PC-3 (cell line): Measurements from ENCODE around the gene NDUFV3. TPM values are rescaled to one million over a fixed set of nuclear protein-coding genes. Genes with fewer than 3 reads are reported as not detected.

Experiments
- ATAC-seq: fragments of 200-7000 bp; cut with Tn5 transposase; 2 replicates; pipeline ENCODE4 v1.9.1; 2020; ENCODE audit warnings: mild to moderate bottlenecking, moderate library complexity
- BruUV-seq: library from RNA; stranded (reverse); fragments of 400-500 nt; replicated peaks from 2 replicates; lab custom pipeline; 2021; lab: Mats Ljungman, UMichigan
- CTCF ChIA-PET: fragments of 300-600 bp; sonication (Branson Sonifier 250); formaldehyde crosslinking; loops from one replicate; lab custom pipeline; 2022; ENCODE audit warnings: antibody characterized with exemption; lab: Charles Lee
- POLR2A ChIA-PET: fragments of 300-600 bp; sonication (Branson Sonifier 250); formaldehyde crosslinking; loops from one replicate; lab custom pipeline; 2022; ENCODE audit warnings: antibody characterized with exemption; ENCODE audit not compliant: unreplicated experiment; lab: Charles Lee
- DNase-seq: peaks from one replicate; pipeline ENCODE4 v3.0.0-alpha.2; 2015
- H2AFZ ChIP-seq: fragments of 300-600 bp; sonication (generic); 2 replicates; pipeline ENCODE4 v1.6.0; 2016; ENCODE audit warnings: antibody characterized with exemption, low read length
- H3F3A ChIP-seq: fragments of 300-600 bp; sonication (generic); one replicate; pipeline ENCODE4 v1.6.0; 2017; ENCODE audit warnings: antibody characterized with exemption, low read length, control low read depth, mild to moderate bottlenecking; ENCODE audit not compliant: unreplicated experiment
- H3K27ac ChIP-seq: fragments of 300-600 bp; sonication (generic); 2 replicates; pipeline ENCODE4 v1.5.1; 2016; ENCODE audit warnings: mild to moderate bottlenecking, low read length
- H3K27me3 ChIP-seq: fragments of 300-600 bp; sonication (generic); 2 replicates; pipeline ENCODE4 v1.6.1; 2016; ENCODE audit warnings: low read length, mixed read lengths
- H3K36me3 ChIP-seq: fragments of 300-600 bp; sonication (generic); 2 replicates; pipeline ENCODE4 v1.6.1; 2016; ENCODE audit warnings: low read depth, mixed run types, low read length, mixed read lengths
- H3K4me1 ChIP-seq: fragments of 300-600 bp; sonication (generic); 2 replicates; pipeline ENCODE4 v1.5.1; 2016; ENCODE audit warnings: low read length; ENCODE audit not compliant: insufficient read depth
- H3K4me2 ChIP-seq: fragments of 300-600 bp; sonication (generic); 2 replicates; pipeline ENCODE4 v1.6.0; 2016; ENCODE audit warnings: low read length
- H3K4me3 ChIP-seq: fragments of 300-600 bp; sonication (generic); 2 replicates; pipeline ENCODE4 v1.5.1; 2016; ENCODE audit warnings: mild to moderate bottlenecking, low read length, mixed read lengths
- H3K79me2 ChIP-seq: fragments of 300-600 bp; sonication (generic); 2 replicates; pipeline ENCODE4 v1.6.1; 2017; ENCODE audit warnings: low read length, mixed read lengths
- H3K9ac ChIP-seq: fragments of 300-600 bp; sonication (generic); 2 replicates; pipeline ENCODE4 v1.6.0; 2016; ENCODE audit warnings: mild to moderate bottlenecking, low read length
- H3K9me2 ChIP-seq: fragments of 300-600 bp; sonication (generic); replicated peaks from 2 replicates; pipeline ENCODE4 v1.6.1; 2016; ENCODE audit warnings: mixed run types, low read length, mixed read lengths
- H3K9me3 ChIP-seq: fragments of 300-600 bp; sonication (generic); 2 replicates; pipeline ENCODE4 v1.6.1; 2016; ENCODE audit warnings: low read length, mixed read lengths
- H4K20me1 ChIP-seq: fragments of 300-600 bp; sonication (generic); 2 replicates; pipeline ENCODE4 v1.6.1; 2016; ENCODE audit warnings: low read length, mixed read lengths
- CTCF ChIP-seq: fragments of 300-600 bp; sonication (generic); conservative IDR thresholded peaks from 2 replicates; pipeline ENCODE4 v1.5.1; 2017; ENCODE audit warnings: antibody characterized with exemption, low read depth, mild to moderate bottlenecking, low read length
- EZH2 ChIP-seq: fragments of 300-600 bp; sonication (generic); IDR thresholded peaks from one replicate; pipeline ENCODE4 v1.6.1; 2017; ENCODE audit warnings: antibody characterized with exemption, mild to moderate bottlenecking, low read length; ENCODE audit not compliant: unreplicated experiment
- EZH2phosphoT487 ChIP-seq: fragments of 300-600 bp; sonication (generic); IDR thresholded peaks from 2 replicates; pipeline ENCODE4 v1.6.1; 2018; ENCODE audit warnings: mild to moderate bottlenecking, antibody characterized with exemption, low read length, borderline replicate concordance
- intact Hi-C: fragments of 100-400 bp; cut with micrococcal nuclease; formaldehyde crosslinking; loops from 2 replicates; pipeline ENCODE4 v1.9.0; 2023
- total RNA-seq: library from RNA; depleted of rRNA; stranded (reverse); fragments of >200 nt; gene quantifications from 2 replicates; pipeline ENCODE4 v1.2.3, GENCODE V29; 2014

NDUFV3 gene
- total RNA-seq, 1 experiment from 2014 or later = 61.6 TPM

GRCh38 chr21:42851812-42852665, 41.1 kb upstream of the NDUFV3 start:
- peaks cover 15% of the 10 kb centered on the region; the same call in 1 of the 2 replicates for H4K20me1 ChIP-seq
- H2AFZ ChIP-seq = no peak overlapping the region
- CTCF ChIA-PET = no interaction called here
- H3K4me1 ChIP-seq = no peaks in the 10 kb centered on the region
- TF ChIP-seq EZH2 = no peak
- TF ChIP-seq CTCF = no peak
- TF ChIP-seq EZH2phosphoT487 = no peak
- H3K4me3 ChIP-seq = no peak overlapping the region
- H3F3A ChIP-seq = no peaks in the 10 kb centered on the region
- no peak for ATAC-seq
- H3K9me3 ChIP-seq = no peaks in the 10 kb centered on the region
- H3K9ac ChIP-seq = no peak overlapping the region
- no peaks in the 10 kb centered on the region for H3K27me3 ChIP-seq
- no peak overlapping the region for H3K4me2 ChIP-seq
- BruUV-seq = no TSS peak
- intact Hi-C loops = no loop called here
- POLR2A ChIA-PET = no interaction called here
- H3K27ac ChIP-seq = no peak overlapping the region
- peaks cover 80% of the 10 kb centered on the region for H3K36me3 ChIP-seq
- no peak for DNase-seq
- H3K79me2 ChIP-seq = peaks cover 19% of the 10 kb centered on the region
- H3K9me2 ChIP-seq = no peaks in the 10 kb centered on the region

- Histone ChIP-seq H3K79me2 (peaks cover 20% of the 10 kb centered on the region), H4K20me1 (peaks cover 22% of the 10 kb centered on the region), H3K27ac (no peak overlapping the region), H3F3A (no peaks in the 10 kb centered on the region), H2AFZ (no peak overlapping the region), H3K9ac (no peak overlapping the region), H3K9me2 (no peaks in the 10 kb centered on the region), H3K4me3 (no peak overlapping the region), H3K4me1 (no peaks in the 10 kb centered on the region), H3K27me3 (no peaks in the 10 kb centered on the region), H3K4me2 (no peak overlapping the region), H3K36me3 (peaks cover 79% of the 10 kb centered on the region), H3K9me3 (no peaks in the 10 kb centered on the region)
- no TSS peak for BruUV-seq
- intact Hi-C loops = no loop called here
- ATAC-seq (no peak), DNase-seq (no peak)
- TF ChIP-seq CTCF (no peak), EZH2 (no peak), EZH2phosphoT487 (no peak)
- POLR2A ChIA-PET = no interaction called here
- CTCF ChIA-PET = interaction anchor here (0.7 kb wide), 2 partner anchors 627 to 766 kb away, joined by 5 to 8 read pairs; no protein-coding TSS in a partner anchor
Measured at GRCh38 chr21:42852925-42853570, 40.1 kb upstream of the NDUFV3 start.
